RPMI7951 (cell line): ENCODE measurements around the gene OR13C3. TPM values are rescaled to one million over a fixed set of nuclear protein-coding genes. Genes with fewer than 3 reads are reported as not detected.
"Not testable (repeated sequence)": the region's sequence is repeated elsewhere in the genome, so short reads cannot be mapped to it uniquely, and the experiment has no call there.

Experiments used
- DNase-seq: peaks from one replicate; pipeline ENCODE4 v3.0.0-alpha.2; 2012; ENCODE audit warnings: low read depth
- total RNA-seq: library from RNA; depleted of rRNA; stranded (reverse); fragments of >200 nt; shearing (Covaris generic); gene quantifications from 2 replicates; pipeline ENCODE4 v1.2.3, GENCODE V29; 2014; rRNA removed

The OR13C3 gene
- not detected in 2 replicates for total RNA-seq

- DNase-seq = no peak
Measured at GRCh38 chr9:104536756-104537155, at the start of gene OR13C3. Gene OR13C3 (minus strand): TSS chr9:104536856. CDS start chr9:104536723, 133 bp downstream.

- no peak for DNase-seq
Measured at GRCh38 chr9:104580562-104580961, 43.9 kb upstream of the OR13C3 start.

GRCh38 chr9:104577263-104577662 is 40.6 kb upstream of the OR13C3 start:
- no peak for DNase-seq

- DNase-seq = no peak
Measured at GRCh38 chr9:104575456-104575855, 38.8 kb upstream of the OR13C3 start.

- no peak for DNase-seq
Measured at GRCh38 chr9:104572612-104573011, 36.0 kb upstream of the OR13C3 start.

- DNase-seq = no peak
Measured at GRCh38 chr9:104568868-104569267, 32.2 kb upstream of the OR13C3 start, which contains the start of gene OR13C8. Gene OR13C8 (plus strand): TSS chr9:104569168. CDS start chr9:104569168, 0 bp downstream.

- no peak for DNase-seq
Measured at GRCh38 chr9:104564358-104564757, 27.7 kb upstream of the OR13C3 start.

- DNase-seq = no peak
Measured at GRCh38 chr9:104556830-104557634, 20.4 kb upstream of the OR13C3 start.

GRCh38 chr9:104555521-104555920 is 18.9 kb upstream of the OR13C3 start:
- no peak for DNase-seq

GRCh38 chr9:104553261-104553660 is 16.6 kb upstream of the OR13C3 start:
- DNase-seq = peak; percentile 10

- no peak for DNase-seq
Measured at GRCh38 chr9:104544644-104545043, 8.0 kb upstream of the OR13C3 start.

GRCh38 chr9:104539275-104539674 is 2.6 kb upstream of the OR13C3 start:
- DNase-seq = no peak

- DNase-seq = no peak
Measured at GRCh38 chr9:104527109-104527508, 9.5 kb downstream of the OR13C3 start, which contains the start of gene OR13C4. Gene OR13C4 (minus strand): TSS chr9:104527209. CDS start chr9:104527209, 0 bp downstream.

- DNase-seq = not testable (repeated sequence)
Measured at GRCh38 chr9:104520241-104520640, 16.4 kb downstream of the OR13C3 start.

GRCh38 chr9:104514901-104515300 is 21.8 kb downstream of the OR13C3 start:
- no peak for DNase-seq

- no peak for DNase-seq
Measured at GRCh38 chr9:104506565-104506964, 30.1 kb downstream of the OR13C3 start.

GRCh38 chr9:104503963-104504362 is 32.7 kb downstream of the OR13C3 start, which contains the start of gene OR13F1:
Gene OR13F1 (plus strand): TSS chr9:104504263. CDS start chr9:104504263, 0 bp downstream.
- DNase-seq = no peak

- no peak for DNase-seq
Measured at GRCh38 chr9:104503440-104503839, 33.2 kb downstream of the OR13C3 start.

GRCh38 chr9:104494808-104495207 is 41.8 kb downstream of the OR13C3 start:
- peak; percentile 12 for DNase-seq
